GM19455 (cell line): ENCODE measurements around the gene KATNA1.
"Not testable (repeated sequence)": the region's sequence is repeated elsewhere in the genome, so short reads cannot be mapped to it uniquely, and the experiment has no call there.

Experiments
- ATAC-seq: cut with Tn5 transposase; IDR thresholded peaks from one replicate; pipeline ENCODE4 v1.9.1; 2021; ENCODE audit not compliant: unreplicated experiment

Gene KATNA1

GRCh38 chr6:149648148-149649145, at the start of gene KATNA1:
KATNA1 (minus strand) TSS chr6:149648714; CDS start chr6:149638547, 10,167 bp downstream.
- ATAC-seq, result peak; percentile 88

GRCh38 chr6:149698175-149698574, 49.7 kb upstream of the KATNA1 start:
- no peak for ATAC-seq

- no peak for ATAC-seq
Observed at GRCh38 chr6:149696901-149697300, 48.4 kb upstream of the KATNA1 start.

- no peak for ATAC-seq
Observed at GRCh38 chr6:149694921-149695320, 46.4 kb upstream of the KATNA1 start.

- ATAC-seq, result no peak
Observed at GRCh38 chr6:149691201-149691600, 42.7 kb upstream of the KATNA1 start.

- no peak for ATAC-seq
Observed at GRCh38 chr6:149686230-149686629, 37.7 kb upstream of the KATNA1 start.

GRCh38 chr6:149683256-149683859, 34.8 kb upstream of the KATNA1 start:
- no peak for ATAC-seq

- not testable (repeated sequence) for ATAC-seq
Observed at GRCh38 chr6:149681845-149682244, 33.3 kb upstream of the KATNA1 start.

GRCh38 chr6:149681209-149681608, 32.7 kb upstream of the KATNA1 start:
- ATAC-seq, result no peak

- no peak for ATAC-seq
Observed at GRCh38 chr6:149680503-149680902, 32.0 kb upstream of the KATNA1 start.

- not testable (repeated sequence) for ATAC-seq
Observed at GRCh38 chr6:149672265-149672664, 23.8 kb upstream of the KATNA1 start.

GRCh38 chr6:149660028-149660427, 11.5 kb upstream of the KATNA1 start:
- ATAC-seq, result no peak

- ATAC-seq, result no peak
Observed at GRCh38 chr6:149657441-149657840, 8.9 kb upstream of the KATNA1 start.

GRCh38 chr6:149651056-149651455, 2.5 kb upstream of the KATNA1 start:
- no peak for ATAC-seq

- no peak for ATAC-seq
Observed at GRCh38 chr6:149646599-149646998, 1.9 kb downstream of the KATNA1 start.

- ATAC-seq, result no peak
Observed at GRCh38 chr6:149642829-149643580, 5.5 kb downstream of the KATNA1 start.

- ATAC-seq, result no peak
Observed at GRCh38 chr6:149636124-149636523, 12.4 kb downstream of the KATNA1 start.

- ATAC-seq, result no peak
Observed at GRCh38 chr6:149634315-149634714, 14.2 kb downstream of the KATNA1 start.

GRCh38 chr6:149628875-149629510, 19.5 kb downstream of the KATNA1 start:
- peak; percentile 74 for ATAC-seq

GRCh38 chr6:149627672-149628071, 20.8 kb downstream of the KATNA1 start:
- ATAC-seq, result no peak

- ATAC-seq, result no peak
Observed at GRCh38 chr6:149615805-149616204, 32.7 kb downstream of the KATNA1 start.
